Activated naive CD8-positive, alpha-beta T cell treated with anti-CD3 and anti-CD28 coated beads, Interleukin-2, amount 10 ng/mL, durations not matched to agents 7 days and 5 days (primary cell): ENCODE results near the gene SAPCD2. TPM values are rescaled to one million over a fixed set of nuclear protein-coding genes. Genes with fewer than 3 reads are reported as not detected.

Experiments
- ATAC-seq: fragments of 150-1000 bp; cut with Tn5 transposase; one replicate; pipeline ENCODE4 v1.10.0; 2021; ENCODE audit warnings: low read depth, moderate library complexity
- POLR2A ChIA-PET: fragments of 350-600 bp; sonication (Branson Sonifier 250); formaldehyde crosslinking; loops from one replicate; lab custom pipeline; 2021; ENCODE audit warnings: antibody characterized with exemption; lab: Charles Lee
- DNase-seq: peaks from one replicate; pipeline ENCODE4 v3.0.0; 2021
- H3K27ac Mint-ChIP-seq: one replicate; pipeline ENCODE4 v1.8.0; 2022; ENCODE audit warnings: mild to moderate bottlenecking, mixed read lengths
- H3K27me3 Mint-ChIP-seq: one replicate; pipeline ENCODE4 v1.8.0; 2022; ENCODE audit warnings: mild to moderate bottlenecking, moderate library complexity, mixed read lengths
- H3K36me3 Mint-ChIP-seq: one replicate; pipeline ENCODE4 v1.8.0; 2021; ENCODE audit warnings: mild to moderate bottlenecking, mixed read lengths
- H3K4me1 Mint-ChIP-seq: one replicate; pipeline ENCODE4 v1.8.0; 2021; ENCODE audit warnings: mixed read lengths
- H3K4me3 Mint-ChIP-seq: one replicate; pipeline ENCODE4 v1.8.0; 2022; ENCODE audit warnings: mild to moderate bottlenecking, moderate library complexity, mixed read lengths
- H3K9me3 Mint-ChIP-seq: one replicate; pipeline ENCODE4 v1.8.0; 2021; ENCODE audit warnings: mixed read lengths
- total RNA-seq, 2 experiments: library from RNA; stranded (reverse); gene quantifications; one replicate each; pipeline ENCODE4 v1.2.3, GENCODE V29; 2021

The SAPCD2 gene
- total RNA-seq, 2 experiments from 2014 or later, result 26.4 to 30.0 TPM

DNA sequence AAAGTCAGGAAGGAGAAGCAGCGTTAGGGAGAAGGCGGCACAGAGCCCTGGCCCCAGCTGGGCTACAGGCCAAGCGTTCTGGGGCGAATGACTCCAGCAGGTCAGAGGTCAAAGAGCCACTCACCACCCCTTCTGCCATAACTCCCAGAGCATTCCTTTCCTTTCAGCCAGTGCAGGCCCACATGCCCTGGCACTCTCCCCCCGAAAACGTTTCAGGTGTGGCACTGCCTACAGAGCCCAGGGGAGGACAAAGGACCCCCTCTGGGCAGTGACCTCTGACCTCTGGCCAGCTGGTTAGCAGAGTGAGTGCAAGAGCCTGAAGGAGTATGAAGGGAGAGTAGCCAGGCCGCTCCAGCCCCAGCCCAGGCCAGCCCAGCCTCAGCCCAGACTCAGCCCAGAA, 47.2 kb downstream of the SAPCD2 start:
- no peak for ATAC-seq
- peaks cover 2% of the 10 kb centered on the region for H3K27me3 Mint-ChIP-seq
- H3K36me3 Mint-ChIP-seq, result no peaks in the 10 kb centered on the region
- POLR2A ChIA-PET, result no interaction called here
- no peak for DNase-seq
- H3K4me3 Mint-ChIP-seq, result no peak overlapping the region
- no peaks in the 10 kb centered on the region for H3K9me3 Mint-ChIP-seq
- no peak overlapping the region for H3K27ac Mint-ChIP-seq
- peaks cover 8% of the 10 kb centered on the region for H3K4me1 Mint-ChIP-seq

DNA sequence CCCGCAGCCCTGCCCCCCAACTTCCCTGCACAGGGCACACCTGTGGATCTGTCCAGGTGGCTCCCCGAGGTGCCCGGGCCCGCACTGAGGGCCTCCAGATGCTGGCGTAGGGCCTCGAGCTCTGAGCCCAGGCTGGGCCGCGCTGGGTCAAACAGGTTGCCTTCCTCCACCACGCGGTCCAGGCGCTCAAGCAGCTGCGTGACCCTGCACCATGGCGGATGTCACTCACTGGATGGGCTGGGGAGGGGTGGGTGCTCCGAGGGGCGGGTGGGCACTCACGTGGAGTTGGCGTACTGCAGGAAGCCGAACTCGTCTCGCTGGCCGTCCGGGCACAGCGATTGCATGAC, 47.7 kb downstream of the SAPCD2 start:
- POLR2A ChIA-PET, result no interaction called here
- H3K36me3 Mint-ChIP-seq, result no peaks in the 10 kb centered on the region
- H3K4me1 Mint-ChIP-seq, result peaks cover 8% of the 10 kb centered on the region
- ATAC-seq (no peak), DNase-seq (no peak)
- no peak overlapping the region for H3K27ac Mint-ChIP-seq
- H3K9me3 Mint-ChIP-seq, result no peaks in the 10 kb centered on the region
- peaks cover 2% of the 10 kb centered on the region for H3K27me3 Mint-ChIP-seq
- no peak overlapping the region for H3K4me3 Mint-ChIP-seq

DNA sequence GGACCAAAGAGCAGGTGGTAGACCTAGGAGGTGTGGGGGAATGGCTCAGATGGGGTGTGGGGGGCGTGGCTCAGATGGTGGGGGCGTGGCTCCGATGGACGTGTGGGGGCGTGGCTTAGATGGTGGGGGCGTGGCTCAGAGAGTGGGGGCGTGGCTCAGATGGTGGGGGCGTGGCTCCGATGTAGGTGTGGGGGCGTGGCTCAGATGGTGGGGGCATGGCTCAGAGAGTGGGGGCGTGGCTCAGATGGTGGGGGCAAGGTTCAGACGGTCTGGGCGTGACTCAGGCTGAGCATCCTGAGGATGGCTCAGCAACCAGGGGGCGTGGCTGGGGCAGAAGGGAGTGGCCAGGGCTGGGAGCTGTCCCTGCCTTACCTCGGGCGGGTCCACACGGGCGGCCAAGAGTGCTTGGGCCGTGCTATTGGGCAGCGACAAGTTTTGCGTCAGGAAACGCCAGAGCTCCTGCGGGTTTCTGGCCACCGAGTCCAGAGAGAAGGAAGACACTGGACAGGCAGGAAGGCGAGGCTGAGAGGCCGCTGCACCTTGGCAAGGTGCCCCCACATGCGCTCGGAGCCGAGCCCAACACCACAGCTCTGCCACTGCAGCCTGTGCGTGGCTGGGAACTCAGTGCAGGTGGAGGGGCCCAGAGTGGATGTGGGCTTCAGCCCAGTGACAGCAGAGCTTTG, 48.2 kb downstream of the SAPCD2 start:
- Mint-ChIP-seq H3K9me3 (no peaks in the 10 kb centered on the region), H3K4me3 (no peak overlapping the region), H3K27ac (no peak overlapping the region), H3K27me3 (no peaks in the 10 kb centered on the region), H3K4me1 (peaks cover 6% of the 10 kb centered on the region), H3K36me3 (no peaks in the 10 kb centered on the region)
- POLR2A ChIA-PET, result interaction anchor here (1.1 kb wide), 1 partner anchor 22 kb away, joined by 4 read pairs; no protein-coding TSS in a partner anchor
- DNase-seq (peak; percentile 65), ATAC-seq (peak; percentile 31)

DNA sequence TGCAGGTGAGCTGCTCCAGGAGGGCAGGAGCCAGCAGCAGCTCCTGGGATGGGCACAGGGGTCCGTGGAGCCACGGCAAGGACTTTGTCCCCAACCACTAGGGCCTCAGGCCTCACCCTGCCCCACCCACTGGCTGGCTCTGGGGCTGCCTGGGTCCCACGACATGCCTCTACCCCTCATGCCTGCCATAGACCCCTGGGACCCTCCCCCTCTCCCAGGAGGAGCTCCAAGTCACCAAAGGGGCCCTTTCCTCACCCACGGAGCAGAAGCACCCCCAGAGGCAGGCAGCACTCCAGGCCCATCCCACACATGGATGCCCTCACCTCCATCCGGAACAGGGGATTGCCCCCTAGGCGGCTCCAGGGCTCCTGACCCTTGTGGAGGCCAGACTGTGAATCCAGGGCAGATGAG, 48.8 kb downstream of the SAPCD2 start:
- DNase-seq, result no peak

DNA sequence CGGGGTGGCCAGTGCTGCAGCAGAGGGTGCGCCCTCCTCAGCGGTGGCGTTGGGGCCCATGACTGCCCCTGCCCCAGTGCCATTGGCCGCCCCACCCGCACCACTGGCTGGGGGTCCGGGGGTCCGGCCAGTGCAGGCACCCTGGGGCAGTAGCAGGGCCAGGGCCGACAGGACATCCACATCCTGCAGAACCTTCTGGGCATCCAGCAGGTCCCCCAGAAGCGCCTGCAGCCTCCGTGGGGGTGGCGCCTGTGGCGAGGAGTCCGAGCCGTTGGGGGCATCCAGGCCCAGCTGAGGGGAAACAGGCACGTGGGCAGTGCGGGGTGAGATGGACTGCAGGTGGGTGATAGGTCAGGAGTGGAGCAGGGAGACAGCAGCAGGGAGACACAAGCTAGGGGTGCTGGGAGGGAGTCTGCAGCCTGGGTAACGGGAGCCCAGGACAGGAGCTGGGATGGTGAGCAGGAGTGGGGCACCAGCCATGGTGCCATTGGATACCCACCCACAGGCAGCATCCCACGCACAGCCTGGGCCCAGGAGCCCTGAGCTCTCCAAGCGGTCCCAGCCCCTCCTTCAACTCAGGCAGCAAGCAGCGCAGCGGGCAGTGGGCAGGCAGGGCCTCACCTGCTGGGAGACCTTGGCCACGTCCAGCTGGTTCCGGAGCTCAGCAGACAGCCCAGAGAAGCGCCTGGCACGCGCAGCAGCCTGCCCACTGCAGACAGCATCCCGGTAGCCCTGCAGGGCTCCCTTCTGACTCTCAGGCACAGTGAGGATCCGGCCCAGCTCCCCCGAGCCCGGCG, 49.4 kb downstream of the SAPCD2 start:
- ATAC-seq, result no peak
- Mint-ChIP-seq H3K4me1 (peaks cover 3% of the 10 kb centered on the region), H3K9me3 (no peaks in the 10 kb centered on the region), H3K27me3 (no peaks in the 10 kb centered on the region), H3K27ac (no peak overlapping the region), H3K36me3 (peaks cover 3% of the 10 kb centered on the region), H3K4me3 (no peak overlapping the region)
- DNase-seq, result no peak
- POLR2A ChIA-PET, result interaction anchor here (1.1 kb wide), 1 partner anchor 20 kb away, joined by 4 read pairs; no protein-coding TSS in a partner anchor

More for the DNA sequence above, 48.8 kb downstream of the SAPCD2 start:
- no peak for ATAC-seq
- Mint-ChIP-seq H3K4me3 (no peak overlapping the region), H3K36me3 (peaks cover 3% of the 10 kb centered on the region), H3K4me1 (peaks cover 4% of the 10 kb centered on the region), H3K27ac (no peak overlapping the region), H3K27me3 (no peaks in the 10 kb centered on the region), H3K9me3 (no peaks in the 10 kb centered on the region)
- POLR2A ChIA-PET, result interaction anchor here (1.1 kb wide), 1 partner anchor 21 kb away, joined by 4 read pairs; no protein-coding TSS in a partner anchor

DNA sequence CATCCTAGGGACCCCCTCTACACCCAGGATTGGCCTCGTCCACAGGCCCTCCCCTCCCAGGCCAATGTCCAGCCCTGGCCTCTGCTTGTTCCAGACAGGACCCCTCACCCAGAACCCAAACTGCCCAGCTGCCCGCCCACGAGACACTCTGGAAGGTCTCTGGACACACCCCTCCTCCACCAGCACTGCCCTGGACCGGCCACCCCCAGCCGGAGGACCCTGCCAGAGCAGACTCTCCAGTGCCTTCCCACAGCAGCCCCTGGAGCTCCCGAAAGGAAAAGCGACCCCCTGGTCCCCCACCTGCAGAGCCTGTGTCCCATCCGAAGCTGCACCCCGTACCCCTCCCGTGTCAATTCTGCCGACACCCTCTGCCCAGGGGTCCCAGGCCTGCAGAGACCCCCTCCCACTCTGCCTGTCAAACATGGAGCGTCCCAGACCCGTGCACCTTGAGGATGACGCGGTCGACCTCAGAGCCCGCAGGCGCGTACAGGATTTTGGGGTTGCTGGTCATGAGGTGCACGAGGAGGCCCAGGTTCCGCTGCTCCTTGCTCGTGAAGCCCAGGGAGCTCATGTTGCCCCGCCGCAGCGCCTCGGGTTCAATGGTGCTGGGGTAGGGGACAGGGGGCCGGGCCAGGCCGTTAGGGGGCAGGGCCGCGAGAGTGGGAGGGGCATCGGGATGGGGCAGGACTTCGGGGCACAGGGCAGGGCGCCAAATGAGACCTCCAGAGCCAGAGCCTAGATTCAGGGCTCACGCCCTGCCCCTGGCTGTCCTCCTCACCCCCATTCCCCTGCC, 50.3 kb downstream of the SAPCD2 start:
- no peak for ATAC-seq
- Mint-ChIP-seq H3K27me3 (no peaks in the 10 kb centered on the region), H3K27ac (no peak overlapping the region), H3K36me3 (peaks cover 3% of the 10 kb centered on the region), H3K9me3 (no peaks in the 10 kb centered on the region), H3K4me1 (peaks cover 3% of the 10 kb centered on the region), H3K4me3 (no peak overlapping the region)
- POLR2A ChIA-PET, result interaction anchor here (0.7 kb wide), 1 partner anchor 139 kb away, joined by 4 read pairs; no protein-coding TSS in a partner anchor
- DNase-seq, result no peak

DNA sequence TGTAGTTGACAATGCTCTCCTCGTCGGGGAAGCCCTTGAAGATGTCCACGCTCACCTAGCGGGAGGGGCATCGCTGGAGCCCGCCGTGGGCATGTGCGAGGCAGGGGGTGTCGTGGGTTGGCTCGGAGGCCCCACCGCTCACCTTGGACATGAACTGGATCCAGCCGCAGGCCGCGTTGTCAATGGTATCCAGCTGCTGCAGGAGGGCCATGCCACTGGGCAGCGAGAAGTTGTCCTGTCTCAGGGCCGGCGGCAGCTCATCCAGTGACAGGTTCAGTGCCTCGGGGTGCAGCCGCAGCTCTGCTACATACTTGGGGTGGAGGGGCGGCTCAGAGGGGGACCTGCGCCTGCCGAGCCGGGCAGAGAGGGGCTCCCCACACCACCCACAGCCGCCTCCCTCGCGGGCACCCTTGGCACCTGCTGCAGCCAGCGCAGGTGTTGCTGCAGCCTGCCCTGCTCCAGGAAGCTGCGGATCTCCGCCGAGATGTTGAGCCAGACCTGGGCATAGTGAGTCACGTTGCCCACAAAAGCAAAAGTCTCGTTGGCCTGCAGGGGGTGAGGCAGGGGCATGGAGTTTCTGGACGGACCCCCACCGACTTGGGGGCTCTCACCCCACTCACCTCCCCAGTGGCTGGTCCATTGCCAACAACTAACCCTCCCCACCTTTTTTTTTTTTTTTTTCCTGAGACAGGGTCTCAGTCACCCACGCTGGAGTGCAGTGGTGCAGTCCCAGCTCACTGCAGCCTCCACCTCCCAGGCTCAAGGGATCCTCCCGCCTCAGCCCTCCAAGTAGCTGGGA, 51.4 kb downstream of the SAPCD2 start:
- no peaks in the 10 kb centered on the region for H3K27me3 Mint-ChIP-seq
- no peak overlapping the region for H3K27ac Mint-ChIP-seq
- no peaks in the 10 kb centered on the region for H3K4me1 Mint-ChIP-seq
- DNase-seq (no peak), ATAC-seq (no peak)
- peaks cover 3% of the 10 kb centered on the region for H3K36me3 Mint-ChIP-seq
- no peak overlapping the region for H3K4me3 Mint-ChIP-seq
- H3K9me3 Mint-ChIP-seq, result no peaks in the 10 kb centered on the region
- POLR2A ChIA-PET, result interaction anchor here (0.7 kb wide), 1 partner anchor 138 kb away, joined by 4 read pairs; no protein-coding TSS in a partner anchor

DNA sequence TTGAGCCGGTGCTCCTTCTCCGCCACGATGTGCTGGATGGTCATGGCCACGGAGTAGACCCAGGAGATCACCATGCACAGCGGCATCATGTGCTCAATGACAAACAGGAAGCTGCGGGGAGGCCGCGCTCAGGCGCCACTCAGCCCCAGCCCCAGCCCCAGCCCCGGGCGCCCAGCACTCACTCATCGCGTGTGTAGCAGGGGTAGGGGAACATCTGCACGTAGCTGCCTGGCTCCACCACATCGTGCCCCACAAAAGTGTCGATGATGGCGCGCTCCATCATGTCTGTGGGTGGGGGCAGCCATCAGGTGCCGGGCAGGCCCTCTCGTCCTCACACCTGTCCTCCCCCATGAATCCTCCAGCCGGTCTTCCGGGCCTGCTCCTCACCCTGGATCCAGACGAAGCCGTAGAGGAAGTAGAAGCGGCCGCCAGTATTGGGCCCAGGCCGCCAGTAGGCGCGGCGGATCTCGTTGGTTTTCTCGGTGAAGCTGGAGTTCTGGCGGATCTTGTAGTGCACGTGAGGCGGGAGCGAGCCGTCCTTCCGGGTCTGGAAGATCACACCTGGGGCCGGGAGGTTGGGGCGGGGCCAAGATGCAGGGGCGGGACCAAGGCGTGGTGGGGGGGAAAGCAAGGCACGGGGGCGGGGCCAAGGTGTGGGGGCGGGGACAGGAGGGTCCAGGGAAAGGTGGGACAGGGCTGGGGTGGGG, 52.4 kb downstream of the SAPCD2 start:
- Mint-ChIP-seq H3K4me3 (no peak overlapping the region), H3K36me3 (peaks cover 3% of the 10 kb centered on the region), H3K27me3 (no peaks in the 10 kb centered on the region), H3K4me1 (no peaks in the 10 kb centered on the region), H3K9me3 (no peaks in the 10 kb centered on the region), H3K27ac (no peak overlapping the region)
- POLR2A ChIA-PET, result no interaction called here
- ATAC-seq, result no peak
- no peak for DNase-seq

DNA sequence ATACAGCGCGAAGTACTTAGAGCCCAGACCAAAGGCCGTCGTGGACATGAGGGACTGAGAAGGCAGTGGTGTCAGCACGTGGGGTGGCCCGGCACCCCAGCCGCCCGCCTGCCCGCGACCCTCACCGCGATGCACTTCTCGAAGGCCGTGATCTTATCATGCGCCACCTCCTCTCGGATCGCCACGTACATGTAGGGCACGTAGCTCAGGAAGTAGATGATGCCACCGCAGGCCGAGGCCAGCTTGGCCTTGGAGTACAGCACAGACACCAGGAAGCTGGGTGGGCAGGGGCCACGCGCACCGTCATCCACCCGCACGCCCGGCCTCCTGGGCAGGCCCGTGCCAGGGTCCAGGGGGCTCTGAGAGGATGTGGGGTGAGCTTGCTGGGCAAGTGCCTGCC, 53.3 kb downstream of the SAPCD2 start:
- Mint-ChIP-seq H3K4me3 (no peak overlapping the region), H3K9me3 (no peaks in the 10 kb centered on the region), H3K36me3 (peaks cover 3% of the 10 kb centered on the region), H3K27ac (no peak overlapping the region), H3K4me1 (no peaks in the 10 kb centered on the region), H3K27me3 (no peaks in the 10 kb centered on the region)
- ATAC-seq, result no peak
- POLR2A ChIA-PET, result no interaction called here
- DNase-seq, result no peak

DNA sequence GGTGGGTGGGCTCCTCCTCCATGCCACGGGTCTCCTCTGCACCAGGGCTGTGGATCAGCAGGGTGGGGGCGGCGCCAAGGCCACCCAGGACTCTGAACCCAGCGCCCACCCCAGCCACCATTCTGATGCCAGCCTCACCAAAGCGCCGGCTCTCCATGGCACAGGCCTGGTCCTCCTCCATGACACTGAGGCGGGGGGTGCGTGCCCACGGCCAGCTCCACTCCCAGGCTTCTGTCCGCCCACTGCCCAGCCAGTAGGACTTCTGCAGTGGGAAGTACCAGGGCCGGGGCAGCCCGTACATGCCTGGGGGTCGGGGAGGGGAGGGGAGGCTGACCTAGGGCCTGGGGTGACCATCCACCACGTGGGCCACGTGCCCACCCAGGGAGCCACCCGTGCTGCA, 53.9 kb downstream of the SAPCD2 start:
- ATAC-seq (no peak), DNase-seq (no peak)
- Mint-ChIP-seq H3K36me3 (peaks cover 3% of the 10 kb centered on the region), H3K4me1 (no peaks in the 10 kb centered on the region), H3K27me3 (no peaks in the 10 kb centered on the region), H3K27ac (no peak overlapping the region), H3K4me3 (no peak overlapping the region), H3K9me3 (no peaks in the 10 kb centered on the region)
- POLR2A ChIA-PET, result no interaction called here

DNA sequence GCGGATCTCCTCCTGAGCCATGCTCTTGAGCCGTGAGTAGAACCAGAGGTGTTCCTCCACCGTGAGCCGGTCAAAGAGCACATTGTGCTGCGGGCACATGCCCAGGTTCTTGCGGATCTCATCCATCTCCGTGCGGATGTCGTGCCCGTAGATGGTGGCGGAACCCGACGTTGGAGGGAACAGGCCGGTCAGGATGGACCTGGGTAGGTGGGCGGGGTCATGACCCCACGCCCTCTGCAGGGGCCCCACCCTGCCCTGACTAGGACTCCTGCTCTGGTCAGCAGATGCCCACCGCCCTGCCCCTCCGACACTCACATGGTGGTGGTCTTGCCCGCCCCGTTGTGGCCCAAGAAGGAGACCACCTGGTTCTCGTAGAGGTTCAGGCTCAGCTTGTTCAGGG, 54.4 kb downstream of the SAPCD2 start:
- no peaks in the 10 kb centered on the region for H3K4me1 Mint-ChIP-seq
- DNase-seq (no peak), ATAC-seq (no peak)
- POLR2A ChIA-PET, result interaction anchor here (0.5 kb wide), 1 partner anchor 52 kb away, joined by 5 read pairs; no protein-coding TSS in a partner anchor
- peaks cover 3% of the 10 kb centered on the region for H3K36me3 Mint-ChIP-seq
- H3K4me3 Mint-ChIP-seq, result no peak overlapping the region
- no peaks in the 10 kb centered on the region for H3K9me3 Mint-ChIP-seq
- no peak overlapping the region for H3K27ac Mint-ChIP-seq
- H3K27me3 Mint-ChIP-seq, result no peaks in the 10 kb centered on the region

DNA sequence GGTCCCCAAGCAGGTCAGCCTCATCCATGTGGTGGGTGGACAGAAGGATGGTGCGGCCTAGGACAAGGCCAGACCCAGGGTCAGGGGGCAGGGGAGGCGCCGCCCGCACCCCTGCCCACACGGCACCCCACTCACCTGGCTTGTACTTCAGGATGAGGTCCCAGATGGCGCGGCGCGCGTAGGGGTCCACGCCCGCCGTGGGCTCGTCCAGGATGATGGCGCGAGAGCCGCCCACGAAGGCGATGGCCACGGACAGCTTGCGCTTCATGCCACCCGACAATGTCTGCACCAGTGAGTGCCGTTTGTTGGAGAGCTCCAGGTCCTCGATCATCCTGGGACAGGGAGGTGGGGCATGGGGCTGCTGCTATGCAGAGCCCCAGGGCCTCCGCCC, 54.8 kb downstream of the SAPCD2 start:
- no peak for ATAC-seq
- Mint-ChIP-seq H3K36me3 (peaks cover 3% of the 10 kb centered on the region), H3K27me3 (no peaks in the 10 kb centered on the region), H3K4me3 (no peak overlapping the region), H3K9me3 (no peaks in the 10 kb centered on the region), H3K27ac (no peak overlapping the region), H3K4me1 (no peaks in the 10 kb centered on the region)
- POLR2A ChIA-PET, result interaction anchor here (0.5 kb wide), 1 partner anchor 52 kb away, joined by 5 read pairs; no protein-coding TSS in a partner anchor
- no peak for DNase-seq
